A673 (cell line): Measurements from ENCODE around the gene TMBIM1. TPM values are rescaled to one million over a fixed set of nuclear protein-coding genes. Genes with fewer than 3 reads are reported as not detected.

Experiments used
- BruUV-seq: library from RNA; stranded (reverse); fragments of 400-500 nt; replicated peaks from 2 replicates; lab custom pipeline; 2021; lab: Mats Ljungman, UMichigan
- CTCF ChIA-PET: fragments of 300-600 bp; sonication (Branson Sonifier 250); formaldehyde crosslinking; loops from one replicate; lab custom pipeline; 2022; ENCODE audit warnings: antibody characterized with exemption; lab: Charles Lee
- POLR2A ChIA-PET: fragments of 300-600 bp; sonication (Branson Sonifier 250); formaldehyde crosslinking; loops from one replicate; lab custom pipeline; 2022; ENCODE audit warnings: antibody characterized with exemption; ENCODE audit not compliant: low non-redundant PET; lab: Charles Lee
- DNase-seq: peaks from one replicate; pipeline ENCODE4 v3.0.0-alpha.2; 2015; ENCODE audit warnings: low spot score
- H3K27ac ChIP-seq: fragments of 200-600 bp; sonication (generic); 2 replicates; pipeline ENCODE4 v1.5.1; 2016; ENCODE audit warnings: mixed run types, low read depth, mild to moderate bottlenecking, mixed read lengths, antibody characterized with exemption, low read length; ENCODE audit not compliant: poor library complexity, severe bottlenecking
- H3K27me3 ChIP-seq: fragments of 200-600 bp; sonication (generic); replicated peaks from 2 replicates; pipeline ENCODE4 v1.6.1; 2017; ENCODE audit warnings: mixed run types, low read depth, mild to moderate bottlenecking, mixed read lengths, antibody characterized with exemption, low read length; ENCODE audit not compliant: insufficient read depth, poor library complexity
- H3K36me3 ChIP-seq: fragments of 200-600 bp; sonication (generic); 2 replicates; pipeline ENCODE4 v1.6.1; 2016; ENCODE audit warnings: mixed run types, mild to moderate bottlenecking, mixed read lengths, antibody characterized with exemption, low read length; ENCODE audit not compliant: insufficient read depth, poor library complexity, severe bottlenecking
- H3K4me1 ChIP-seq: fragments of 200-600 bp; sonication (generic); 2 replicates; pipeline ENCODE4 v1.6.1; 2017; ENCODE audit warnings: mixed run types, mild to moderate bottlenecking, mixed read lengths, antibody characterized with exemption, low read length; ENCODE audit not compliant: insufficient read depth, poor library complexity, severe bottlenecking
- H3K4me3 ChIP-seq: fragments of 200-600 bp; sonication (generic); 2 replicates; pipeline ENCODE4 v1.5.1; 2016; ENCODE audit warnings: low read depth, mixed run types, mild to moderate bottlenecking, mixed read lengths, low read length; ENCODE audit not compliant: poor library complexity, severe bottlenecking
- H3K9me3 ChIP-seq: fragments of 200-600 bp; sonication (generic); 2 replicates; pipeline ENCODE4 v1.6.1; 2016; ENCODE audit warnings: mixed run types, low read depth, mild to moderate bottlenecking, mixed read lengths, antibody characterized with exemption, low read length; ENCODE audit not compliant: poor library complexity, severe bottlenecking
- CTCF ChIP-seq: fragments of 300-800, 200-600 bp; sonication (generic); conservative IDR thresholded peaks from 2 replicates; pipeline ENCODE4 v1.5.1; 2017; ENCODE audit warnings: low read depth, mild to moderate bottlenecking, antibody characterized with exemption, low read length, moderate library complexity, mixed read lengths
- EZH2 ChIP-seq: fragments of 200-600 bp; sonication (generic); IDR thresholded peaks from 2 replicates; pipeline ENCODE4 v1.6.1; 2017; ENCODE audit warnings: borderline replicate concordance, low read depth, mild to moderate bottlenecking, mixed read lengths, antibody characterized with exemption, low read length; ENCODE audit not compliant: poor library complexity, severe bottlenecking
- intact Hi-C: fragments of 100-400 bp; cut with micrococcal nuclease; formaldehyde crosslinking; loops from one replicate; pipeline ENCODE4 v1.10.0; 2022; ENCODE audit not compliant: unreplicated experiment
- total RNA-seq: library from RNA; stranded (reverse); gene quantifications from 2 replicates; pipeline ENCODE4 v1.2.3, GENCODE V29; 2021

The TMBIM1 gene
- total RNA-seq, 1 experiment from 2014 or later: 43.9 TPM

GRCh38 chr2:218295029-218295428, 2.7 kb upstream of the TMBIM1 start:
- Histone ChIP-seq H3K27ac (no peak overlapping the region), H3K9me3 (no peaks in the 10 kb centered on the region), H3K36me3 (no peaks in the 10 kb centered on the region), H3K4me3 (no peak overlapping the region), H3K27me3 (no peaks in the 10 kb centered on the region), H3K4me1 (peaks cover 19% of the 10 kb centered on the region)
- ChIA-PET CTCF (interaction anchor here (0.8 kb wide), 1 partner anchor 136 kb away, joined by 3 read pairs; no protein-coding TSS in a partner anchor), POLR2A (no interaction called here)
- intact Hi-C loops: no loop called here
- BruUV-seq: no TSS peak
- no peak for TF ChIP-seq EZH2
- TF ChIP-seq CTCF: no peak
- peak; percentile 44 for DNase-seq

GRCh38 chr2:218294430-218295022, 2.2 kb upstream of the TMBIM1 start:
- peaks cover 19% of the 10 kb centered on the region for H3K4me1 ChIP-seq
- H3K27me3 ChIP-seq: no peaks in the 10 kb centered on the region
- no peaks in the 10 kb centered on the region for H3K9me3 ChIP-seq
- CTCF ChIA-PET: interaction anchor here (0.8 kb wide), 1 partner anchor 136 kb away, joined by 3 read pairs; no protein-coding TSS in a partner anchor
- BruUV-seq: no TSS peak
- no peak for DNase-seq
- no peak overlapping the region for H3K27ac ChIP-seq
- intact Hi-C loops: loop anchor here (5.0 kb wide), 1 partner anchor 353 kb away; no protein-coding TSS in a partner anchor
- POLR2A ChIA-PET: no interaction called here
- no peak for TF ChIP-seq CTCF
- no peak for TF ChIP-seq EZH2
- H3K4me3 ChIP-seq: no peak overlapping the region
- H3K36me3 ChIP-seq: no peaks in the 10 kb centered on the region

GRCh38 chr2:218293715-218294429, 1.6 kb upstream of the TMBIM1 start:
- no peak for DNase-seq
- intact Hi-C loops: loop anchor here (2.0 to 5.0 kb wide), 2 partner anchors 101 to 353 kb away; no protein-coding TSS in a partner anchor
- POLR2A ChIA-PET: no interaction called here

More at GRCh38 chr2:218293715-218294429, 1.6 kb upstream of the TMBIM1 start:
- H3K36me3 ChIP-seq: no peaks in the 10 kb centered on the region
- CTCF ChIA-PET: interaction anchor here (0.6 to 0.8 kb wide), 2 partner anchors 137 to 294 kb away, joined by 3 to 7 read pairs; no protein-coding TSS in a partner anchor
- H3K4me3 ChIP-seq: no peak overlapping the region
- BruUV-seq: no TSS peak
- H3K27ac ChIP-seq: no peak overlapping the region
- H3K4me1 ChIP-seq: peaks cover 19% of the 10 kb centered on the region
- no peaks in the 10 kb centered on the region for H3K9me3 ChIP-seq
- H3K27me3 ChIP-seq: no peaks in the 10 kb centered on the region
- TF ChIP-seq CTCF (no peak), EZH2 (no peak)
